Endodermal cell (in vitro differentiated cells): ENCODE data around the gene KRT12. TPM values are rescaled to one million over a fixed set of nuclear protein-coding genes. Genes with fewer than 3 reads are reported as not detected.
"Not testable (repeated sequence)": the region's sequence is repeated elsewhere in the genome, so short reads cannot be mapped to it uniquely, and the experiment has no call there.

Source experiments
- DNase-seq: peaks from one replicate; pipeline ENCODE4 v3.0.0-alpha.2; 2017
- H3K27ac ChIP-seq: 2 replicates; pipeline ENCODE4 v1.5.1; 2013; ENCODE audit warnings: mild to moderate bottlenecking, low read depth, low read length, moderate library complexity
- H3K27me3 ChIP-seq: 2 replicates; pipeline ENCODE4 v1.6.1; 2013; ENCODE audit warnings: mild to moderate bottlenecking, low read length, moderate library complexity; ENCODE audit not compliant: insufficient read depth, control insufficient read depth, poor library complexity, severe bottlenecking
- H3K36me3 ChIP-seq: 2 replicates; pipeline ENCODE4 v1.7.0; 2013; ENCODE audit warnings: mild to moderate bottlenecking, low read length, moderate library complexity; ENCODE audit not compliant: control insufficient read depth, insufficient read depth
- H3K4me1 ChIP-seq: one replicate; pipeline ENCODE4 v1.7.0; 2013; ENCODE audit warnings: low read length; ENCODE audit not compliant: control insufficient read depth, insufficient read depth
- H3K4me3 ChIP-seq: 2 replicates; pipeline ENCODE4 v1.5.1; 2013; ENCODE audit warnings: mild to moderate bottlenecking, low read length, moderate library complexity
- H3K9ac ChIP-seq: 2 replicates; pipeline ENCODE4 v1.6.1; 2013; ENCODE audit warnings: mild to moderate bottlenecking, low read length, moderate library complexity; ENCODE audit not compliant: poor library complexity, severe bottlenecking; ENCODE audit errors: extremely low read depth
- H3K9me3 ChIP-seq: 2 replicates; pipeline ENCODE4 v1.6.1; 2013; ENCODE audit warnings: mild to moderate bottlenecking, low read length, moderate library complexity; ENCODE audit not compliant: control insufficient read depth
- H3K27ac Mint-ChIP-seq: 2 replicates; pipeline ENCODE4 v1.8.0; 2020; ENCODE audit warnings: mixed read lengths
- H3K27me3 Mint-ChIP-seq: 2 replicates; pipeline ENCODE4 v1.8.0; 2021; ENCODE audit warnings: mild to moderate bottlenecking, mixed read lengths; ENCODE audit not compliant: insufficient read depth
- H3K36me3 Mint-ChIP-seq: 2 replicates; pipeline ENCODE4 v1.8.0; 2020; ENCODE audit warnings: low read depth, mixed read lengths
- H3K4me1 Mint-ChIP-seq: 2 replicates; pipeline ENCODE4 v1.8.0; 2020; ENCODE audit warnings: mixed read lengths
- H3K4me3 Mint-ChIP-seq: 2 replicates; pipeline ENCODE4 v1.8.0; 2020; ENCODE audit warnings: mild to moderate bottlenecking, moderate library complexity, mixed read lengths
- H3K9me3 Mint-ChIP-seq: 2 replicates; pipeline ENCODE4 v1.8.0; 2020; ENCODE audit warnings: mild to moderate bottlenecking, mixed read lengths
- CTCF ChIP-seq: fragments of 200-600 bp; sonication (generic); conservative IDR thresholded peaks from 2 replicates; pipeline ENCODE4 v1.5.0; 2021; ENCODE audit warnings: antibody characterized with exemption, mild to moderate bottlenecking
- WGBS, 2 experiments: methylation state at CpG; one replicate each; pipeline versions ENCODE4 v1.1.5 to v1.1.7; 2013; ENCODE audit warnings: missing lambda C conversion rate in 2 of 2, mixed read lengths in 1 of 2; ENCODE audit not compliant: insufficient coverage in 1 of 2, insufficient read length in 1 of 2; 5-methylcytosine and 5-hydroxymethylcytosine counted together
- total RNA-seq, 2 donors: library from RNA; stranded (reverse); fragmentation: NEBNext Ultra II Directional in 1 of 2; extraction: Animal tissue kit (Norgen Biotek cat#: 25700) in 1 of 2; gene quantifications; 2 replicates in 1 of 2; 3 replicates in 1 of 2; pipeline ENCODE4 v1.2.1, GENCODE V29; 2021

KRT12 gene
- total RNA-seq, 2 donors from 2014 or later, result not detected

- peak; percentile 99 for DNase-seq
- Mint-ChIP-seq H3K36me3 (no peaks in the 10 kb centered on the region), H3K9me3 (peaks cover 6% of the 10 kb centered on the region), H3K4me1 (peaks cover 12% of the 10 kb centered on the region), H3K27me3 (peaks cover 42% of the 10 kb centered on the region), H3K27ac (peak overlapping the region; percentile 58), H3K4me3 (no peak overlapping the region)
- no peaks in the 10 kb centered on the region for H3K27me3 ChIP-seq
- no peak overlapping the region for H3K9ac ChIP-seq
- no peaks in the 10 kb centered on the region for H3K9me3 ChIP-seq
- no peak overlapping the region for H3K4me3 ChIP-seq
- WGBS, 2 experiments, result 88 to 96% methylated on average over 30 to 39 of the region's 39 CpGs
- no peak overlapping the region for H3K27ac ChIP-seq
- no peaks in the 10 kb centered on the region for H3K36me3 ChIP-seq
- peak; percentile 94 for TF ChIP-seq CTCF
- H3K4me1 ChIP-seq, result peaks cover 2% of the 10 kb centered on the region
Observed at GRCh38 chr17:40862985-40863733, 3.9 kb downstream of the KRT12 start.

GRCh38 chr17:40859536-40859935 lies 7.5 kb downstream of the KRT12 start:
- no peaks in the 10 kb centered on the region for H3K36me3 Mint-ChIP-seq
- H3K27ac ChIP-seq, result no peak overlapping the region
- no peaks in the 10 kb centered on the region for H3K27me3 ChIP-seq
- H3K4me1 ChIP-seq, result peaks cover 2% of the 10 kb centered on the region
- H3K9ac ChIP-seq, result no peak overlapping the region
- no peak for TF ChIP-seq CTCF
- H3K4me3 ChIP-seq, result no peak overlapping the region
- H3K36me3 ChIP-seq, result no peaks in the 10 kb centered on the region
- peaks cover 43% of the 10 kb centered on the region for H3K27me3 Mint-ChIP-seq
- no peaks in the 10 kb centered on the region for H3K9me3 ChIP-seq
- H3K9me3 Mint-ChIP-seq, result peaks cover 6% of the 10 kb centered on the region
- no peak overlapping the region for H3K27ac Mint-ChIP-seq
- no peak overlapping the region for H3K4me3 Mint-ChIP-seq
- DNase-seq, result no peak
- H3K4me1 Mint-ChIP-seq, result peaks cover 20% of the 10 kb centered on the region
- WGBS, 2 experiments, result 81 to 94% methylated on average over 1 to 2 of the region's 2 CpGs

- not testable (repeated sequence) for H3K4me3 ChIP-seq, H3K9me3 Mint-ChIP-seq, H3K27me3 ChIP-seq, H3K4me1 ChIP-seq, DNase-seq, H3K4me3 Mint-ChIP-seq, H3K9me3 ChIP-seq, H3K36me3 ChIP-seq, H3K36me3 Mint-ChIP-seq, H3K27ac Mint-ChIP-seq, H3K27ac ChIP-seq, H3K9ac ChIP-seq
- H3K27me3 Mint-ChIP-seq, result peaks cover 40% of the 10 kb centered on the region
- peaks cover 20% of the 10 kb centered on the region for H3K4me1 Mint-ChIP-seq
- WGBS, 2 experiments, result 100% methylated on average over 1 of the region's 2 CpGs; no CpG with 5 or more reads in 1 of the 2 experiments
Observed at GRCh38 chr17:40858667-40859066, 8.4 kb downstream of the KRT12 start.
